ENCODE measurements around the gene LILRB4.
"Not testable (repeated sequence)": the region's sequence is repeated elsewhere in the genome, so short reads cannot be mapped to it uniquely, and the experiment has no call there.

The LILRB4 gene

DNA sequence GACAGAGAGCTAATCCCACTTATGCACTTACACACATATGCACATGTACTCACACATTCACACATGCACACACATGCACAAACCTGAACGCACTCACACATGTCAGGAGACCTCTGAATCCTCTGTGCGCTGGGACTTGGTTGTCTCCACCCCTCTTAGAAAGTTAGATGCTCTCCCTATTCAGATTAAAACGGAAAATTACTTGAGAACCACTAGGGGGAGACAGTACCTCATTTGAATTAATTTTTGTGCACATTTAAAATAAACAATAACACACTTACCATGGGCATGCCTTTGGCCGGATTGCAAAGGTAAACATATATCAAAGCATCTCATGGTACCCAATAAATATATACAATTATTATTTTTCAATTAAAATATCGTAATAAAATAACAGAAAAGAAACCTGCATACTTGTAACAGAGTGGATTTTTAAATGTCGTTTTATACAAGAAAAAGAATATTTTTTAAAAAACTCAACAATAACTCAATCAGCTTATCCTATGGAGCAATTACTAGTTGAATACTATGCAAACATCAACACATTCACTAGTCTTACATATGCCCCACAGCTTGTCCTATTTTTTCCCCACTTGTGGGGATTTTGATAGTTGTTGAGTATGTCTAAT lies 9.5 kb upstream of the LILRB4 start:
- no peak for DNase-seq

GRCh38 chr19:54654447-54655321 lies 8.1 kb upstream of the LILRB4 start:
- DNase-seq, result no peak

DNA sequence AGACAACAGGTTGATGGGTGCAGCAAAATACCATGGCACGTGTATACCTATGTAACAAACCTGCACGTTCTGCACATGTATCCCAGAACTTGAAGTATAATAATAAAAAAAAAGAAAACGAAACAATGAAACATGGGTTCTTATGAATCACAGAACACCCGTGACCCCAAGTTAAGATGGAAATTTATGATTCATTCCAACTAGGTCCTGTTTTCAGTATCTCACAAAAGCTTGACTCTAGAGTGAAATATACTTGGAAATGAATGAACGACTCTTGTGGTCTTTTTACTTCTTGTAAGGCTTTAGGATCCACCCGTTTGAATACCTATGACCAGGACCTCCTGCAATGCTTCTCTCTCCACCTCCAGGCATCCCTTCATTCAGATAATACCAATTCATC lies 3.5 kb upstream of the LILRB4 start:
- DNase-seq, result no peak

GRCh38 chr19:54660306-54660705 lies 2.5 kb upstream of the LILRB4 start:
- no peak for DNase-seq

- no peak for DNase-seq
Observed at GRCh38 chr19:54660964-54661363, 1.8 kb upstream of the LILRB4 start.

DNA sequence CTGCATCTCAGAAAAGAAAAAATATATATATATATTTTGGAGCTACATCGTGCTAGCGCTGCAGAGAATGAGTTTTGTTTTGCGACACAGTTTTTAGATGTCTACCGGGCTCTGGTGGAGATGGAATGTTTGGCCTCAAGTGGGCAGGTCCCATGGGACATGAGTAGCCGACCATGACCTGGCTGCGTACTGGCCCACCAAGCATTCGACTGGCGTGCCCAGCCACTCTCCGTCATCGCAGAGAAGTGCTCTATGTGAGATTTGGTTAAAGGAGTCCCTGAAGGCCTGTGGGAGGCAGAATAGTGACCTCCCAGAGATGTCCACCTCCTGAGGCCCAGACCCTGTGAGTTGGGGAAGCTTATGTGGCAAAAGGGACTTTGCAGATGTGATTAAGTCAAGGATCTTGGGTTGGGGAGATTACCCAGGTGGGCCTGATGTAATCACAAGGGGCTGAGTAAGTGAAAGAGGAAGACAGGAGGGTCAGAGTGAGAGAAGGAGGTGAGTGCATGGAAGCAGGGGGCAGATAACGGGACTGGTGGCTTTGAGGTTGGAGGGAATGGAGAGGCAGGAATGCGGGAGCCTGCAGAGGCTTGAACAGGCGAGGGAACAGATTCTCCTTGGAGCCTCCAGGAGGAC lies 821 bp upstream of the LILRB4 start:
- DNase-seq, result no peak

GRCh38 chr19:54665530-54665929 lies 2.7 kb downstream of the LILRB4 start:
- DNase-seq, result no peak

- no peak for DNase-seq
Observed at GRCh38 chr19:54667217-54667616, 4.4 kb downstream of the LILRB4 start.

- no peak for DNase-seq
Observed at GRCh38 chr19:54668353-54668752, 5.6 kb downstream of the LILRB4 start.

GRCh38 chr19:54670576-54671357 lies 8.0 kb downstream of the LILRB4 start:
- DNase-seq, result no peak

GRCh38 chr19:54673222-54673621 lies 10.4 kb downstream of the LILRB4 start:
- no peak for DNase-seq

DNA sequence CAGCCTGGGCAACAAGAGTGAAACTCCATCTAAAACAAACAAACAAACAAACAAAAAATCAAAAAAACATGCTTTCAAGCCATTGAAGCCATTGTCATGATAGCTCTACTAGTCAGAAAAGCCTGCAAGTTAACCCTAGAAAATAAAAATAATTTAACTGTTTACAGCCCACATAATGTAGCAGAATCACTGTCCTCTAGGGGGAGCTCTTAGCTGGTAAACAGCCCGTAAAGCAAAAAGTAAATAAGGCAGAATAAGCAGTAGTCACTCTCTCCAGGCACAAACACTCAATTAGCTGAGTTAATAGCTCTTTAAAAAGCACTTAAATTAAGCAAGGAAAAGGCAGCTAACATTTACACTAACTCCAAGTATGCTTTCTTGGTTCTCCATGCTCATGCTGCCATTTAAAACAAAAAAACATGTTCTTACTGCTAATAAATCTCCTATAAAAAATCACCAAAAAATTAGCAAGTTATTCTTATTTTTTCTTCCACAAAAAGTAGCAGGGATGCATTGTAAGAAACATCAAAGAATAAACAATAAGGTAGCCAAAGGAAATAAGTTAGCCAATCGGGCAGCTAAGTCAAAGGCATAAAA lies 11.3 kb downstream of the LILRB4 start:
- DNase-seq, result peak; percentile 3

DNA sequence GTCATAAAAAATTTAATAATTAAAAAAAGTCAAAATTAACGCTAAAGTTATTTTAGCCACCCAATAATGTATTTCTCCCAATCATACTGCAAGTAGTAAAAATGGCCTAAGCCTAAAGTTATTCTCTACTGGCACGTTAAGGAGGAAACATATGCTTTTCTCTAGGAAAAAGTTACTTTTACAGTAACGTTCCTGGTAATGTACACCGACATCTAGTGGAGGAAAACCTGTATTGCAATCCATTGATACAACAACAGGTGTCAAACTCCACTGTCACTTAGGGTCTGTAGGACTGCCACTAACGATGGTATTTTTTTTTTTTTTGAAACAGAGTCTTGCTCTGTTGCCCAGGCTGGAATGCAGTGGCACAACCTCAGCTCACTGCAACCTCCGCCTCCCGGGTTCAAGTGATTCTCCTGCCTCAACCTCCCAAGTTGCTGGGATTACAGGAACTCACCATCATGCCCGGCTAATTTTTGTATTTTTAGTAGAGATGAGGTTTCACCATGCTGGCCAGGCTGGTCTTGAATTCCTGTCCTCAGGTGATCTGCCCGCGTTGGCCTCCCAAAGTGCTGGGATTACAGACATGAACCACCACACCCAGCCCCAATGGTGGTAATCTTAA lies 13.5 kb downstream of the LILRB4 start:
- not testable (repeated sequence) for DNase-seq

GRCh38 chr19:54677217-54677616 lies 14.4 kb downstream of the LILRB4 start:
- DNase-seq, result no peak

GRCh38 chr19:54681596-54681995 lies 18.8 kb downstream of the LILRB4 start:
- not testable (repeated sequence) for DNase-seq

DNA sequence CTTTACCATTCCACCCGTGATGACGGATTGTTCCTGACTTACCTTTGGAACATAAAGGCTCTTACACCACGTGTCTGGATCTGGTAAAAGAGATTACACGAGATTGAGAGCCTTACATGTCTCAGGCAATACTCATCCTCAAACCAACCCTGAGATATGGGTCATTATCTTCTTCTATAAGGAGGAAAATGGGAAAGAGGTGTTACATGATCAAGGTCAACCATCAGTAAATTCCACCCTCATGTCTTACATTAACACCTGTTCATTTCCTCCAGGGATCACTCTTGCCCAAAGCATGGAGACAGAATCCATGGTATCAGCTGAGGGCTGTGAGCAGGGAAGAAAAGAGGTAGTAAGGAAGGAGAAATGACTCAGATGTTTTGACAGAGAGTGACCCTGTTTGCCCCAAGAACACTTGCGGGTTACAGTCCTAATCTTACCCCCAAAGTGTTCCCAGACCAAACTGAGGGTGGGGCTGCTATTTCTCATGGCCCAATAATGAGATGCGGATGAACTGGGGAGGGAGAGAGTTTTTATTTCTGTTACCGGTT lies 19.6 kb downstream of the LILRB4 start:
- DNase-seq, result no peak

- no peak for DNase-seq
Observed at GRCh38 chr19:54684527-54684926, 21.7 kb downstream of the LILRB4 start.

DNA sequence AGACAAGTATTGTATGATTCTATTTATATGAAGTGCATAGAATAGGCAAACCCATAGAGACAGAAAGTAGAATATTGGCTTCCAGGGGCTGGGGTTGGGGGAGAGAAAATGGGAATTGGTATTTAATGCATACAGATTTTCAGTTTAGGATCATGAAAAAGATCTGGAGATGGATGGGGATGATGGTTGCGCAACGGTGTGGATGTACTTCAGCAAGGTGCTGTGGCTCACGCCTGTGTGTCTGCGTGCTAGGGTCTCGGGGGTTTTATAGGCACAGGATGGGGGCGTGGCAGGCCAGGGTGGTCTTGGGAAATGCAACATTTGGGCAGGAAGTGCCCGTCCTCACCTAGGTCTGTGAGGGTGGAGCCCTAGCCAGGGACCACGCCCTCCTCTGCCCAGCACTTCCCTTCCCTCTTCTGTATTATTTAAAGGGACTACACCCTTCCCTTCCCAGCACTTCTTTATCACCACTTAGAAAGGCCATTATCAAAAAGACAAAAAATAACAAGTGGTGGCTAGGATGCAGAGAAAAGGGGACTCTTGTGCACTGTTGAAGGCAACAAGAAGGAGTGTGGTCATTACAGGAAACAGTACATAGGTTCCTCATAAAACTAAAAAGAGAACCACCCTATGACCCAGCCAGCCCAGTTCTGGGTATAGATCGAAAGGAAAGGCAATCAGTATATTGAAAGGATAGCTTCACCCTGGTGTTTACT lies 29.0 kb downstream of the LILRB4 start:
- no peak for DNase-seq

GRCh38 chr19:54692298-54692615 lies 29.5 kb downstream of the LILRB4 start:
- DNase-seq, result no peak

DNA sequence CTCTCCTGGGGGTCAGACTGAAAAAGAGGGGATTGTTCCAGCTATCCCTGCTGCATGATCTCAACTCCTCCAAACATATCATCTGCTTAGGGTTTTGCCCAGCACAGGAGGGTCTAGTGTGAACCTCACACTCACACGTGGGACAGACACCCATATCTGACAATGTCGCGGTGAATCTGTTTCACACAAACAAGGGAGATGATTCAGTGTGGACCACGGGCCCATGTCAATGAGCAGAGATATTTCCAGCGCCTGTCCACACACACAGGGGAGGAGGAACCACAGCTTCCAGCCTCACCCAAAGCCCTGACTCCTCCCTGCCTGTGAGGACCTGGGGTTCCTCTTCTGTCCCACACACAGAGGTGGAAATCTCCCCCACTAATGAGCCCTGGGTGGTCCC lies 31.9 kb downstream of the LILRB4 start:
- no peak for DNase-seq

DNA sequence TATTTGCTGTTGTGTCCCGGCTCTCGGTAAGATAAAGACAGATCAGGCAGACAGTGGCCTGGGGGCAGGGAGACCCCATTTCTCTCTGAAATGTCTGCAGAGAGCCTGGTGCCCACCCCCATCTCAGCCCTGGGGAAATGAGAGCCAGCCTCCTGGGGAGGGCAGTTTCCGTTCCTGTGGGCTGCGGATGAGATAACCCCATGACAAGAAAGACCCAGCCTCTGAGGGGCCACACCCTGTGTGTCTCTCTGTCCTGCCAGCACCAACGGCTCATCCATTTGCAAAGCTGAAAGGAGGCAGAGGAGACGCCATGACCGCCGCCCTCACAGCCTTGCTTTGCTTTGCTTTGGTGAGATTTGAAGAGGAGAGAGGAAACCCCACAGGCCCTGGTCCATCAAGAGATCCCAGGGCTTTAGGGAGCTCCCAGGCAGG lies 33.3 kb downstream of the LILRB4 start:
- no peak for DNase-seq
